SK-N-SH treated with all-trans-retinoic acid at 6 μM for 48 hours (cell line): Measurements from ENCODE around the gene LYZL6.

Experiments used
- ARNTL ChIP-seq: fragments of 450-650 bp; formaldehyde crosslinking; IDR thresholded peaks from 2 replicates; pipeline ENCODE4 v1.5.0; 2020; ENCODE audit warnings: low read depth, mild to moderate bottlenecking, moderate library complexity, borderline replicate concordance
- CSDC2 ChIP-seq: fragments of 250-450 bp; sonication (Bioruptor Pico); IDR thresholded peaks from 2 replicates; pipeline ENCODE4 v1.5.0; 2020; ENCODE audit warnings: mild to moderate bottlenecking, moderate library complexity
- GLIS3 ChIP-seq: fragments of 250-450 bp; sonication (Bioruptor Pico); IDR thresholded peaks from 2 replicates; pipeline ENCODE4 v1.5.0; 2020; ENCODE audit warnings: mild to moderate bottlenecking, moderate library complexity
- OSR1 ChIP-seq: fragments of 250-450 bp; sonication (Bioruptor Pico); IDR thresholded peaks from 2 replicates; pipeline ENCODE4 v1.8.0; 2022; ENCODE audit warnings: moderate library complexity, mild to moderate bottlenecking, inconsistent platforms
- PPARA ChIP-seq: fragments of 250-450 bp; sonication (Bioruptor Pico); IDR thresholded peaks from 2 replicates; pipeline ENCODE4 v1.5.0; 2020; ENCODE audit warnings: mild to moderate bottlenecking, borderline replicate concordance
- ZC3H10 ChIP-seq: fragments of 250-450 bp; sonication (Bioruptor Pico); IDR thresholded peaks from 2 replicates; pipeline ENCODE4 v1.5.1; 2021; ENCODE audit warnings: mild to moderate bottlenecking, moderate library complexity
- ZFP30 ChIP-seq: fragments of 450-650 bp; formaldehyde crosslinking; IDR thresholded peaks from 2 replicates; pipeline ENCODE4 v1.5.0; 2022; ENCODE audit warnings: mild to moderate bottlenecking, moderate library complexity
- ZNF70 ChIP-seq: fragments of 450-650 bp; formaldehyde crosslinking; IDR thresholded peaks from 2 replicates; pipeline ENCODE4 v1.5.0; 2020; ENCODE audit warnings: mild to moderate bottlenecking, moderate library complexity
- ZNF8 ChIP-seq: fragments of 450-650 bp; formaldehyde crosslinking; IDR thresholded peaks from 2 replicates; pipeline ENCODE4 v1.5.0; 2020; ENCODE audit warnings: mild to moderate bottlenecking, moderate library complexity
- TF ChIP-seq, protein P1 (sequence below): fragments of 250-450 bp; sonication (Bioruptor Pico); IDR thresholded peaks from 2 replicates; pipeline ENCODE4 v1.5.1; 2021; ENCODE audit warnings: mild to moderate bottlenecking, moderate library complexity
- TF ChIP-seq, protein P2 (sequence below): fragments of 250-450 bp; sonication (Bioruptor Pico); IDR thresholded peaks from 2 replicates; pipeline ENCODE4 v1.8.0; 2020; ENCODE audit warnings: mild to moderate bottlenecking, moderate library complexity, borderline replicate concordance

DNA sequence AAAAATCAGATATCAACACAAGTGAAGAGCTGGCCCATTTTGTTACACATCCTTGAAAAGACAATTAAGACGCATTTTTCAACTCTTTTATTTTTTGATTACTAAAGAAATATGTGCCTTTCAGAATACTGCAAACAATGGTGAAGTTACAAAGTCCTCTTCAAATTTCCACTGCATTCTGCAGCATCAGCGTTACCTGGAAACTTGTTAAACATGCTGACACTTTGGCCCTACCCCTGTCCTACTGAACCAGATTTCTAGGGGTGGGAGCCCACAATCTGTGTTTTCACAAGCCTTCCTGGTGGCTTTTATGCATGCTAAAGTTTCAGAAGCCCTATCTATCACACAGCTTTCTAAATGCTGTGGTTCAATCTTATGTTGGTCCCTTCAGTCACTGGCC lies 47.6 kb upstream of the LYZL6 start:
- TF ChIP-seq ZC3H10 (no peak), ARNTL (no peak), PPARA (no peak), CSDC2 (CRISPR knock-in tag) (no peak), GLIS3 (CRISPR knock-in tag) (no peak), ZFP30 (no peak), OSR1 (CRISPR knock-in tag) (no peak), ZNF70 (CRISPR knock-in tag) (no peak), ZNF8 (CRISPR knock-in tag) (no peak)
- TF ChIP-seq, protein P1, sequence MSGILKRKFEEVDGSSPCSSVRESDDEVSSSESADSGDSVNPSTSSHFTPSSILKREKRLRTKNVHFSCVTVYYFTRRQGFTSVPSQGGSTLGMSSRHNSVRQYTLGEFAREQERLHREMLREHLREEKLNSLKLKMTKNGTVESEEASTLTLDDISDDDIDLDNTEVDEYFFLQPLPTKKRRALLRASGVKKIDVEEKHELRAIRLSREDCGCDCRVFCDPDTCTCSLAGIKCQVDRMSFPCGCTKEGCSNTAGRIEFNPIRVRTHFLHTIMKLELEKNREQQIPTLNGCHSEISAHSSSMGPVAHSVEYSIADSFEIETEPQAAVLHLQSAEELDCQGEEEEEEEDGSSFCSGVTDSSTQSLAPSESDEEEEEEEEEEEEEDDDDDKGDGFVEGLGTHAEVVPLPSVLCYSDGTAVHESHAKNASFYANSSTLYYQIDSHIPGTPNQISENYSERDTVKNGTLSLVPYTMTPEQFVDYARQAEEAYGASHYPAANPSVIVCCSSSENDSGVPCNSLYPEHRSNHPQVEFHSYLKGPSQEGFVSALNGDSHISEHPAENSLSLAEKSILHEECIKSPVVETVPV (CRISPR knock-in tag) = no peak
- TF ChIP-seq, protein P2, sequence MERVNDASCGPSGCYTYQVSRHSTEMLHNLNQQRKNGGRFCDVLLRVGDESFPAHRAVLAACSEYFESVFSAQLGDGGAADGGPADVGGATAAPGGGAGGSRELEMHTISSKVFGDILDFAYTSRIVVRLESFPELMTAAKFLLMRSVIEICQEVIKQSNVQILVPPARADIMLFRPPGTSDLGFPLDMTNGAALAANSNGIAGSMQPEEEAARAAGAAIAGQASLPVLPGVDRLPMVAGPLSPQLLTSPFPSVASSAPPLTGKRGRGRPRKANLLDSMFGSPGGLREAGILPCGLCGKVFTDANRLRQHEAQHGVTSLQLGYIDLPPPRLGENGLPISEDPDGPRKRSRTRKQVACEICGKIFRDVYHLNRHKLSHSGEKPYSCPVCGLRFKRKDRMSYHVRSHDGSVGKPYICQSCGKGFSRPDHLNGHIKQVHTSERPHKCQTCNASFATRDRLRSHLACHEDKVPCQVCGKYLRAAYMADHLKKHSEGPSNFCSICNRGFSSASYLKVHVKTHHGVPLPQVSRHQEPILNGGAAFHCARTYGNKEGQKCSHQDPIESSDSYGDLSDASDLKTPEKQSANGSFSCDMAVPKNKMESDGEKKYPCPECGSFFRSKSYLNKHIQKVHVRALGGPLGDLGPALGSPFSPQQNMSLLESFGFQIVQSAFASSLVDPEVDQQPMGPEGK (CRISPR knock-in tag) = no peak
